Measurements from ENCODE around the gene HPCAL1. TPM values are rescaled to one million over a fixed set of nuclear protein-coding genes. Genes with fewer than 3 reads are reported as not detected.

HPCAL1 gene
- total and polyA plus RNA-seq, 2 donors (not counting 3 experiments of a cell fraction or from before 2014, with no cell fraction given), result 56.5 to 77.4 TPM

DNA sequence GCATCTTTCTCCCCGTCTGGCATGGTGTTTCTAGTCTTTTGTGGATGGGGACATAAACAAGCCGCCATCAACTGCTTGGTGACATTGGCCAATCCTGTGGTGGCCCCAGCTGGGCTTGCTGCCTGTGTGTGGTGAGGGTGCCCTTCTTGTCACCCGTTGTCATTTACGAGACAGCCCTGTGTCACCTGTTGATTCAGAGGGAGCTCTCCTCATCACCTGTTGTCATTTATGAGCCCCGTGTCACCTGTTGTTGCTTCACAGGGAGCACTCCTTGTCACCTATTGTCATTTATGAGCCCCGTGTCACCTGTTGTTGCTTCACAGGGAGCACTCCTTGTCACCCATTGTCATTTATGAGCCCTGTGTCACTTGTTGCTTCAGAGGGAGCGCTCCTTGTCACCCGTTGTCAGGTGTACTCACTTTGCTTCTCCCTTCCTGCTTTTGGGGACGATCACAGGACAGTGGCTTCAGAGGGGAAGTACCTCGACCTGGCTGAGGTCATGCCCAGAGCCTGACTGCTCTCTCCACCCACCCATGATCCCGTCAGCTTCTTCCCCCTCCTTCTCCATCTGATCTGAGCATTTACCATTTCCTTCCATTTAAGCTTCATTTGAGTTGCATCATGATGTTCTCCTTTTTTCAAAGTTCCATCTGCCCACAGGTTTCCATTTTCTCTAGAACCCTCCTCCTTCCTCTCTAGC is 29.1 kb downstream of the HPCAL1 start:
- Histone ChIP-seq H3K27ac (ENCODE audit: insufficient read depth, low read depth, low read length) (peak overlapping the region; percentile 88), H3K79me2 (ENCODE audit: control insufficient read depth, insufficient read depth, low read length) (peaks cover 75% of the 10 kb centered on the region), H3K36me3 (ENCODE audit: control insufficient read depth in 2 of 2, extremely low read depth in 1 of 2, insufficient read depth in 2 of 2, low read length in 2 of 2) (no peaks in the 10 kb centered on the region), H3K4me3 (replicated peaks in 1 of 3; ENCODE audit: insufficient read depth in 1 of 3, low read depth in 1 of 3, low read length in 3 of 3) (no peak overlapping the region), H3K9ac (replicated peaks; ENCODE audit: extremely low read depth, insufficient read depth, low read length) (no peak overlapping the region), H3K27me3 (ENCODE audit: control insufficient read depth in 2 of 2, insufficient read depth in 2 of 2, low read length in 2 of 2) (no peaks in the 10 kb centered on the region), H3K4me2 (ENCODE audit: insufficient read depth, low read length) (peak overlapping the region; percentile 51), H3K4me1 (ENCODE audit: control insufficient read depth, extremely low read depth, insufficient read depth, low read length) (peaks cover 51% of the 10 kb centered on the region), H3K9me1 (replicated peaks; ENCODE audit: control insufficient read depth, extremely low read depth, insufficient read depth, low read length) (no peaks in the 10 kb centered on the region), H2AFZ (ENCODE audit: low read depth, low read length) (no peak overlapping the region), H3K9me3 (replicated peaks; ENCODE audit: control insufficient read depth, insufficient read depth, low read length) (no peaks in the 10 kb centered on the region), H4K20me1 (replicated peaks; ENCODE audit: control insufficient read depth, extremely low read depth, insufficient read depth, low read length) (no peaks in the 10 kb centered on the region)
- POLR2A ChIA-PET, result no interaction called here
- TF ChIP-seq, protein P1, sequence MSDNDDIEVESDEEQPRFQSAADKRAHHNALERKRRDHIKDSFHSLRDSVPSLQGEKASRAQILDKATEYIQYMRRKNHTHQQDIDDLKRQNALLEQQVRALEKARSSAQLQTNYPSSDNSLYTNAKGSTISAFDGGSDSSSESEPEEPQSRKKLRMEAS (IDR thresholded peaks at IDR 0.05; ENCODE audit: insufficient read depth, insufficient read length), result no peak
- TF ChIP-seq CTCF (IDR thresholded peaks at IDR 0.05; ENCODE audit: extremely low read depth in 1 of 2, insufficient read depth in 1 of 2, low read depth in 1 of 2, low read length in 2 of 2) (no peak), FOS (IDR thresholded peaks at IDR 0.05; ENCODE audit: borderline replicate concordance, insufficient read depth, low read length) (no peak), JUN (IDR thresholded peaks at IDR 0.05; ENCODE audit: borderline replicate concordance, insufficient read depth, insufficient read length, low read depth) (no peak), POLR2A (IDR thresholded peaks at IDR 0.05; ENCODE audit: low read depth, low read length) (no peak), GATA2 (IDR thresholded peaks at IDR 0.05; ENCODE audit: insufficient read depth, insufficient read length, low read depth, low read length) (no peak), EZH2 (IDR thresholded peaks at IDR 0.05; ENCODE audit: borderline replicate concordance, low read depth, low read length, severe bottlenecking) (no peak)
- no TSS peak for BruUV-seq (replicated peaks)
- dilution Hi-C loops (cut with MboI; ENCODE audit: extremely low pct_ligation_motif_present, low sequenced_read_pairs), result no loop called here
- CTCF ChIA-PET, result interaction anchor here (0.7 to 5.8 kb wide), 8 partner anchors 11 to 524 kb away, joined by 3 to 38 read pairs (median 4); no protein-coding TSS in a partner anchor
- DNase-seq (ENCODE audit: low read depth, low spot score), result no peak
- FAIRE-seq, result no peak
- intact Hi-C loops (cut with micrococcal nuclease), result loop anchor here (2.0 to 5.0 kb wide), 2 partner anchors 61 to 170 kb away; no protein-coding TSS in a partner anchor

Data from endothelial cell of umbilical vein (primary cell).